D341Med (cell line): Measurements from ENCODE around the gene RNF144A.

Experiments
- DNase-seq: peaks from one replicate; pipeline ENCODE4 v3.0.0; 2012; ENCODE audit warnings: low spot score

The RNF144A gene

GRCh38 chr2:7083580-7084509 lies 166.6 kb downstream of the RNF144A start:
- peak; percentile 31 for DNase-seq

GRCh38 chr2:7084601-7085000 lies 167.4 kb downstream of the RNF144A start:
- DNase-seq = no peak

GRCh38 chr2:7089284-7089683 lies 172.1 kb downstream of the RNF144A start:
- no peak for DNase-seq

GRCh38 chr2:7089898-7090510 lies 172.8 kb downstream of the RNF144A start:
- no peak for DNase-seq

- DNase-seq = no peak
Observed at GRCh38 chr2:7093376-7093775, 176.2 kb downstream of the RNF144A start.
